Erythroblast (primary cell): ENCODE results near the gene MYO1D.
A peak's percentile ranks its signal among the peaks of the same experiment; 100 is the strongest.

Source experiments
- GATA1 ChIP-seq: IDR thresholded peaks from 2 replicates; pipeline ENCODE4 v1.6.1; 2011; ENCODE audit warnings: low read depth, mild to moderate bottlenecking, control low read depth, low read length, moderate library complexity
- POLR2A ChIP-seq: IDR thresholded peaks from 2 replicates; pipeline ENCODE4 v1.6.1; 2011; ENCODE audit warnings: mild to moderate bottlenecking, low read length

DNA sequence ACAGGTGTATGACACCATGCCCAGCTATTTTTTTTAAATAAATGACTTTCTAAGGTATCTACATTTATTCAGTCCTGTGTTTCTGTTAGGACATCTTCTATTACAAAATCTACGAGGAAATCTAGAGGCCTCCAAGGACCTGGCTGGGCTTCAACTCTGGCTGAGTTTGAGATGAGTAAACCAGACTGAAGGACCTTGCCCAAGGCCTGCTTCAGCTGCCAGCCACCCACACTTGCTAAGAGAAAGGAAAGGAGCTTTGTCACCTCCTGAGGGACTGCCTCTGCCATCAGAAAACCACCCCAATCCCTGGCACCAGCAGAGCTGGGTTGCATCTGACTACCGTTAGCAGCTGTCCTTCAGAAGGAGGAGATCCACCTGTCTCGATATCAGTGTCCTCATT is 1.3 kb upstream of the MYO1D start:
- TF ChIP-seq POLR2A (peak; percentile 23), GATA1 (no peak)
